CD4-positive, alpha-beta T cell treated with Interleukin-2 at 100 ng/mL for 4 hours (primary cell): ENCODE measurements around the gene SIKE1.
"Not testable (repeated sequence)": the region's sequence is repeated elsewhere in the genome, so short reads cannot be mapped to it uniquely, and the experiment has no call there.

Source experiments
- DNase-seq: peaks from one replicate; pipeline ENCODE4 v3.0.0-alpha.2; 2020; ENCODE audit warnings: low spot score

Gene SIKE1

GRCh38 chr1:114755006-114755931 lies 25.2 kb downstream of the SIKE1 start:
- DNase-seq = no peak

DNA sequence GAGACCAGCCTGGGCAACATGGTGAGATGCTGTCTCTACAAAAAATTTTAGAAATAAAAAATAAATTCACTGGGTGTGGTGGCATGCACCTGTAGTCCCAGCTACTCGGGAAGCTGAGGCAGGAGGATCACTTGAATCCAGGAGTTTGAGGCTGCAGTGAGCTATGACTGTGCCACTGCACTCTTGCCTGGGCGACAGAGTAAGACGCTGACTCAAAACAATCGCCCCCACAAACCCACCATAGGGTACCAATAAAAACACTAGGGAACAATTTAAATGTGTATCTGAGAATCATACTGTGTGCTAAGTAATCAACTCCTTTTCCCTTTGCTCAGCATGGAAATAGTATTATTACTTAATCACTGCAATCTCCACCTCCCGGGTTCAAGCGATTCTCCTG lies 26.8 kb downstream of the SIKE1 start:
- DNase-seq = not testable (repeated sequence)

GRCh38 chr1:114753143-114753542 lies 27.3 kb downstream of the SIKE1 start:
- no peak for DNase-seq

DNA sequence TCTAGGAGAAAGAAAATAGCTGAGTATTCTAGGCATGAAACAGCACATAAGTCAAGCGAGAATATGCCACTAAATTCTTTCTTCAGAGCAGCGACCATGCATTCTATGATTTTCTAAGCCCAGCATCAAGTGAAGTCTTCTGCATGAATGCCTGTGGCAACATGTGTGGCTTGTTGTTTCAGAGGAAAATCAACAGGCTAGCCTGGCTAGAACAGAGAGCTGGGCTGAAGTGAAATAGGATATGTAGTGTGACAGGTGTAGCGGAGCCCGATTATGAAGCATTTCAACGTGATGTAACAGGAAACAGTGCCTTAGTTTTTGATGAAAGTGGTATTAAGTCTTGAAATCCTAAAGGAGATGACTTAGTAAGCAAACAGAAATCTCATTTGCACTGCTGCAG lies 29.7 kb downstream of the SIKE1 start:
- DNase-seq = no peak

DNA sequence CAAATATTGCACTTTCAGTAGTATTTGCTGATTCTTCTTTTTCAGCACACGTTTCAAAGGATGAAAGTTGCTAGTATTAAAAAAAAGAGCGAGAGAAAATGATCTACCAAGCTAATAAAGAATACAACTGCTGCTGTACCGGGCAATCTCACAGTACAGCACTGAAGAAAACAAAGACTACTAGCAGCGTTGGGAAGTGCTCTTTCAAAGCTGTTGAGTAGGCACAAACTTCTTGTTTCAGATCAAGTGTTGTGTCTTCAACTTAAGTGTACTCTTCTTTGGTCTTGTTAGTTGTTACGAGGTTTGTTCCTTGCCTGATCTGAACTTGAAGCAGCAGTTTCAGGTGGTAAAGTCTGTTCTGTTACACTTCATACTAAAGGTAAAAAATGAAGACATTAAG lies 30.6 kb downstream of the SIKE1 start:
- DNase-seq = no peak

DNA sequence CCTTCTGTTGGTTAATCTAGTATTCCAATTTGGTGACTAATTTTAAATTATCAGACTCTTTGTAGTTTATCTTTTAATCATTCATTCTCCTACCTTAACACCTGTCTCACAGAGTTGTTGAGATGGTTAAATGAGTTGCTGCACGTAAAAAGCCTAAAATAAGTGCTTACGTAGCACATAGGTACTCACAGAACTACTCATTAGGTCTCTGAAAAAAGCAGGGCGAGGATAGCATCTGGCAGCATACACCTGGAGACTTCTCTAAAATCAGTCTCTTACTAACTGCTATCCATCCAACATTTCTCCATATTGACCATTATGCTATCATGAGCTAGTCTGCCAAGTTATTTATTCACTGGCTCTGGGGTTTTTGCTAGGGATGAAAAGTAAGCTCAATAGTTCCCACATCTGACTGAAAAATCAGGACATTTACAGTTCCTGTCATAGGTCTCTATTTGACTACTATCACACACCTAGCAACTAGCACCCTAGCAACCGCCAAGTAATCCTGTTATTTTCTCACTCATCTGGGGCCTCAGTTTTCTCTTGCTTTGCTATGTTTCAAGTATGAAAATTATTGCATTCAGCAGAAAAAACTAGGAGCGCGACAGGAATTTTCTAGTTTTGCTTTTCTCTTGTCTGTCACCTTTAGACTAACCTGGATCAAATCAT lies 33.9 kb downstream of the SIKE1 start:
- no peak for DNase-seq

GRCh38 chr1:114745291-114745690 lies 35.2 kb downstream of the SIKE1 start:
- no peak for DNase-seq

- DNase-seq = no peak
Observed at GRCh38 chr1:114741963-114742746, 38.3 kb downstream of the SIKE1 start.

DNA sequence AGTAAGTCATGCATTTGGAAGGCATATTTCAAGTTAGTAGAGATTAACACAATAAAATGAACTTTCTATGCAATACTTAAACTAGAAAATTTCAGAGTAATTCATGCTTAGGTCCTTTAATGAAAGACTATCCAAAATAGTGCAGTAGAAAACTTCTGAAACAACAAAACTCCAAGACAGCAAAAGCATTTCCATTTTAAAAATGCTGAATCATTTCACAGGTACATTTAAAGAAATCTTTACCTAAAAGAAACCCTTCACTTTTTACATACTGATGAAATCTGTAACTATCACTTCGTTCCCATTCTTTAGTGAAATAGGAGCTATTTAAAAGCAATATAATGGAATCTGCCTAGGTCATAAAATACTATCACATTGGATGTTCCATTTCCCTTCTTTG lies 40.2 kb downstream of the SIKE1 start:
- DNase-seq = no peak

DNA sequence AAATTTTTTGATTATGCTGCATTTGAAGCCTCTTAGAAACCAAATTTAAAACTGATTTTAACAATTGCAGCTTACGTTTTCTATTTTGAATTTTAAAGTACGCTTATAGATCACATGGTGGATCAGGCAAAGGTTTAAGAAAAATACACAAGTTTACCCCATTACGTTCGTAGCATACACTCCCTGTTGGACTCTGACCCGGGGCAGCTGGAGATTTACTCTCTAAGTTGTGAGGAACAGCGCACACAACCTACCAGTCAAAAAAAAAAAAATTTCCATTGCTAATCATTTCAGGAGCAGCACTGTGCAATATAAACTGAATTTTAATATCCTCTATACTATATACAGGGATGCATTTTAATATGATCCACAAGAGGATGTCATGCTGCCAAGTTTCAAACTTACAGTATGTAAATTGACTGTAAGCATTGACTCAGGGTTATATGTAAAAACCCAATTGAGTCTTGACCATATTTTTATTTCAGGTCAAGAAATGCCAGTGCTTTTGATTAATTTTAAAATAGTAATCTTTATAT lies 43.1 kb downstream of the SIKE1 start:
- DNase-seq = no peak

GRCh38 chr1:114735479-114735878 lies 45.0 kb downstream of the SIKE1 start:
- no peak for DNase-seq

DNA sequence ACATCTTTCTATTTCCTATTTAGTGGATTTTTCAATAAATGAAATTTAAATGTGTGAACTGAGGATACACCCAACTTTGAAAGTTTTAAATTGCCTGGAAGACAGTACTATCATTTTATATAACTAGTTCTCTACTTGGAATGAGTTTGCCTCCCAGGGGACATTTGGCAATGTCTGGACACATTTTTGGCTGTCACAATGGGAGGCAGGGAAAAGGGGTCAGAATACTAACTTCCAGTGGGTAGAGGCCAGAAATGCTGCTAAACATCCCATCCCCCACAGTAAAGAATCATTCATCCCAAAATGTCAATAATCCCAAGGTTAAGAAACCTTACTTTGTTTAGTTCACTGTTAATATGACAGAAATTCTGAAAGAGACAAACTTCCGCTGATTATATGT lies 50.7 kb downstream of the SIKE1 start:
- DNase-seq = no peak

DNA sequence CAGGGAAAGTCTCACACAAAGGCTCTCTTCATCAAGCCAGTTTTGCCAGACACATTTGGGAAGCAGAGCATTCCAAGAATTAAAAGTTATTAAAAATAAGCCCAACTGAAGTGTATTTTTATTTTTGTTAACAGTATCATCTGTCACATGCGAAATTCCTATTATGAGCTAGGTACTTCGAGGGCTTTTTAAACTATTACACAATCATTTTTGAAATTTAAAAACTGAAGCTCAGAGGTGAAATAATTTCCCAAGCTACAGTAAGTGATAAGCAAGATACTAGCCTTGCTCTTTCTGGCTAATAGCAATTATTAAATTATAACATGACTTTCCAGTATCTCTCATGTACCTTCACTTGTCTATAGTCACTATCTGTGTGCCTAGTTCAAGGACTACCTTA lies 51.9 kb downstream of the SIKE1 start:
- no peak for DNase-seq

DNA sequence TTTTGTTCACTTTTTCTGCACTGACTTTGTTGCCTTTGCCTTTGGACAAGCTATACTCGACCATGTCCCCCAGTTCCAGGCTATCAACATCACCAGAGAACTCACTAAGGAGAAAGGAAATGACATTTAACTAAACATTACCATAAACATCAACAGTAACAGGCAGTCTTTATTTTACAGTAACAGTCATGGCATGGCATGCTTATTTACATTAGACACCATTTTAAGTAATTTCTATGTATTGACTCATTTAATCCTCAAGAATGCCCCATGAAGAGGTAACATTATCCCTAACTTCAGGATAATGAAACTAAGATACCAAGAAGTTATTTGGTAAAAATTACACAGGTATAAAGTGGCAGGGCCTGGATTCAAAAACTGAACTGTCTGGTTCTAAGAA lies 55.3 kb downstream of the SIKE1 start:
- DNase-seq = no peak

- no peak for DNase-seq
Observed at GRCh38 chr1:114723915-114724314, 56.6 kb downstream of the SIKE1 start.

- DNase-seq = no peak
Observed at GRCh38 chr1:114723457-114723856, 57.0 kb downstream of the SIKE1 start.

DNA sequence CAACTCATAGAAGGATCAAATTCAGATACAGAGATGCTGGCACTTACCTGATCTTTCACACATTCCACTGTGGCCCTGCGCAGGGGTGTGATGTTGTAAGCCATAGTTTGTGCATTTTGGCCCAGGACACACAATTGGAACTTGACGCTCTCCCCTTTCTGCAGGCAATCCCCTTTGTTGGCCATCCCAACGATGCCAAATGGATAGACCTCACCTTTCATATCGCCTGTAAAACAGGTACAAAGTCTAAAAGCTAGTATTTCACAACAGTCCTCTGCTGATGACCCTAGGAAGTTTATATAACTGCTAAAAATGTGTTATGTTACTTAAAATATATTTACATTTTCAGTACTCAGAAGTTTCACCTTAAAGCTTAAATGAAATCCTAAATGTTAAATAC lies 60.0 kb downstream of the SIKE1 start:
- DNase-seq = no peak
